ENCODE measurements around the gene MSX1. TPM values are rescaled to one million over a fixed set of nuclear protein-coding genes. Genes with fewer than 3 reads are reported as not detected.

MSX1 gene
- total RNA-seq, 4 donors from 2014 or later: 1.2 to 4.4 (median 2.5) TPM

DNA sequence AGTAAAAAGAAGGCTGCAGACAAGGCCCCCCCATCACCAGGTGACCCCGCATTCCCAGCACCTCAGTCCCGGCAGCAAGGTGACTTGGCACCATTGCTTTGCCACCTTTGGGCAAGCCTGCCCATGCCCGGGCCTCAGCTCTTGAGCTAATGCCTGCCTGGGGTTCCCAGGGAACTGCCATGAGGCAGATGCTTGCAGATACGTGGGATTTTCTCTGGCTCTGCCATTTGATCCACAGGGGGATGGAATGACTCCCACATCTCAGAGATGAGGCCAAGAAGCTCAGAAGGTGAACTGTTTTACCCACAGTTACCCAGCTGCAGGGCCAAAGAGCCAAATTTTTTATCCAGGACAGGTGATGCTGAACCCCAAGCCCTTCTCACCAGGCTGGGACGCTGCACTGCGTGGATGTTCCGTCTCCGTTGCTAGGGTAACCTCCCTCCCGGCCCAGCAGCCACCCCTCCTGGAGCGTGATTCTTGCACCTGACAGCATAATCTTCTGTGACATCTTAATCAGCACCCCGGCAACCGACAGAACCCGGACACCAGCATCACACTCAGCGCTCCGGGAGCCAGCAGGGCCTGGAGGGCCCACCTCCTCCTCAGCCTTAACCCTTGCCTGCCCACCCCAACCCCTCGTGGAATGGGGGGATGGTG is 15.7 kb upstream of the MSX1 start:
- in situ Hi-C loops (cut with MboI; ENCODE audit: low sequenced_read_pairs in 4 of 4): no loop called here
- no peak for TF ChIP-seq POLR2A (IDR thresholded peaks at IDR 0.05)
- TF ChIP-seq, protein P1, sequence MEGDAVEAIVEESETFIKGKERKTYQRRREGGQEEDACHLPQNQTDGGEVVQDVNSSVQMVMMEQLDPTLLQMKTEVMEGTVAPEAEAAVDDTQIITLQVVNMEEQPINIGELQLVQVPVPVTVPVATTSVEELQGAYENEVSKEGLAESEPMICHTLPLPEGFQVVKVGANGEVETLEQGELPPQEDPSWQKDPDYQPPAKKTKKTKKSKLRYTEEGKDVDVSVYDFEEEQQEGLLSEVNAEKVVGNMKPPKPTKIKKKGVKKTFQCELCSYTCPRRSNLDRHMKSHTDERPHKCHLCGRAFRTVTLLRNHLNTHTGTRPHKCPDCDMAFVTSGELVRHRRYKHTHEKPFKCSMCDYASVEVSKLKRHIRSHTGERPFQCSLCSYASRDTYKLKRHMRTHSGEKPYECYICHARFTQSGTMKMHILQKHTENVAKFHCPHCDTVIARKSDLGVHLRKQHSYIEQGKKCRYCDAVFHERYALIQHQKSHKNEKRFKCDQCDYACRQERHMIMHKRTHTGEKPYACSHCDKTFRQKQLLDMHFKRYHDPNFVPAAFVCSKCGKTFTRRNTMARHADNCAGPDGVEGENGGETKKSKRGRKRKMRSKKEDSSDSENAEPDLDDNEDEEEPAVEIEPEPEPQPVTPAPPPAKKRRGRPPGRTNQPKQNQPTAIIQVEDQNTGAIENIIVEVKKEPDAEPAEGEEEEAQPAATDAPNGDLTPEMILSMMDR (IDR thresholded peaks at IDR 0.05 in 4 of 5, conservative IDR thresholded peaks at IDR 0.05 in 1 of 5): no peak
- DNase-seq (no peak), ATAC-seq (no peak)
- Histone ChIP-seq H3K4me1 (no peaks in the 10 kb centered on the region), H3K4me3 (no peak overlapping the region), H3K36me3 (no peaks in the 10 kb centered on the region), H3K9me3 (no peaks in the 10 kb centered on the region), H3K27ac (no peak overlapping the region), H3K27me3 (peaks cover 8 to 22% (median 13%) of the 10 kb centered on the region in 3 donors)
- intact Hi-C loops (cut with DNase I; ENCODE audit: low total_unique reads): no loop called here

DNA sequence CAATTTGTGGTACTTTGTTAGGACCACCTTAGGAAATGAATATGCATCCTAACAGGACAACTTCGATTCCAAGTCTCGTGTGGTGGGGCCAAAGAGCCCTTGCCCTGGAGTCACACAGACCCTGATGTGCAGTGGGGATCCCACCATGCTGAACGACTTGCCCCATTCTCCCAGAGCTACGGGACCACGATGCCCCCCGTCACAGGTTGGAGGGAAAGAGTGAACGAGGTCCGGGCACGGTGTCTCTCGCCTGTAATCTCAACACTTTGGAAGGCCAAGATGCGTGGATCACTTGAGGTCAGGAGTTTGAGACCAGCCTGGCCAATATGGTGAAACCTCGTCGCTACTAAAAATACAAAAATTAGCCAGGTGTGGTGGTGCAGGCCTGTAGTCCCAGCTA is 14.4 kb upstream of the MSX1 start:
- Histone ChIP-seq H3K27ac (no peak overlapping the region), H3K4me3 (no peak overlapping the region), H3K9me3 (no peaks in the 10 kb centered on the region), H3K36me3 (no peaks in the 10 kb centered on the region), H3K4me1 (no peaks in the 10 kb centered on the region), H3K27me3 (peaks cover 8 to 28% (median 23%) of the 10 kb centered on the region in 3 donors)
- no peak for ATAC-seq
- in situ Hi-C loops (cut with MboI; ENCODE audit: low sequenced_read_pairs in 4 of 4) (no loop called here), intact Hi-C loops (cut with DNase I; ENCODE audit: low total_unique reads) (no loop called here)
- DNase-seq: no peak
- TF ChIP-seq POLR2A (IDR thresholded peaks at IDR 0.05): no peak
- TF ChIP-seq, protein P1 (IDR thresholded peaks at IDR 0.05 in 4 of 5, conservative IDR thresholded peaks at IDR 0.05 in 1 of 5): no peak

DNA sequence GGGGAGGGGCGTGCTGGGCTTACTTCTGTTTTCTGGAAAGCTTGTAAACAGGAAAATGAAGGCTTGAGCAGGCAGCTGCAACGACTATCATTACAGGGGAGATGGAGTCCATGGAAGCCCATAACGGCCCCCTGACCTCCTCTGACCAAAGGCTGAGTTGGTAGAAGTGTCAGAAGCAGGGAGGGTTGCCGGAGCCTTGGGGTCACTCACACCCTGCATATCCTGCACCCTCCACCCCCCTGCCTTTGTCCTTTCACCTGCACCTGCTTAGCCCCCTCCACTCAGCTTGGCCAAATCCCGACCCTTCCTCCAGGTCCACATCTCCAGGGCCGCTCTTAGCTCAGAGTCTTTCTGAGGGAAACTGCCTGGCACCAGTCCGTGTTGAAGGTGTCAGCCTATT is 12.5 kb upstream of the MSX1 start:
- H3K27me3 ChIP-seq: peaks cover 23 to 43% (median 30%) of the 10 kb centered on the region in 3 donors
- no peaks in the 10 kb centered on the region for H3K36me3 ChIP-seq
- no peaks in the 10 kb centered on the region for H3K4me1 ChIP-seq
- H3K27ac ChIP-seq: no peak overlapping the region
- H3K4me3 ChIP-seq: no peak overlapping the region
- DNase-seq (no peak), ATAC-seq (no peak)
- H3K9me3 ChIP-seq: no peaks in the 10 kb centered on the region
- in situ Hi-C loops (cut with MboI; ENCODE audit: low sequenced_read_pairs in 4 of 4): no loop called here
- TF ChIP-seq POLR2A (IDR thresholded peaks at IDR 0.05): no peak
- TF ChIP-seq, protein P1 (IDR thresholded peaks at IDR 0.05 in 4 of 5, conservative IDR thresholded peaks at IDR 0.05 in 1 of 5): no peak
- intact Hi-C loops (cut with DNase I; ENCODE audit: low total_unique reads): no loop called here

DNA sequence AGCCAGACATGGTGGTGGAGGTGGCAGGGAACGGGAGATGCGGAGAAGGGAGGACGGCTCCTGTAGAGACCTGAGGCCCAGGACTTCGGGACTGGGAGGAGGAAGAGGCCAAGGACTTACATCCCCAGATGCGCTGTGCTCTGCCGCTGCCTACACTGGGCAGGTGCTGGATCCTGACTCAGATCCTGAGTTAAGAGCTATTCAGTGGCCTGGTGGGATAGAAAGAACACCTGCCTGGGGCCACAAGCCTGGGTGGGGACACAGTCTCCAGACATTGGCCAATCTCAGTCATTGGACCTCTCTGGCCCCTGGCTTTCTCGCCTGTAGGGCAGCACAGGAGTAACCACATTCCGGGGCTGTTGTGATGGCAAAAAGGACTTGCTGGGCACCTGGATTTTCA is 10.9 kb upstream of the MSX1 start:
- no peaks in the 10 kb centered on the region for H3K9me3 ChIP-seq
- peaks cover 0 to 11% of the 10 kb centered on the region in 2 donors for H3K4me1 ChIP-seq
- TF ChIP-seq POLR2A (IDR thresholded peaks at IDR 0.05): no peak
- TF ChIP-seq, protein P1 (IDR thresholded peaks at IDR 0.05 in 4 of 5, conservative IDR thresholded peaks at IDR 0.05 in 1 of 5): no peak
- H3K36me3 ChIP-seq: no peaks in the 10 kb centered on the region
- H3K27me3 ChIP-seq: peaks cover 38 to 52% (median 42%) of the 10 kb centered on the region in 3 donors
- in situ Hi-C loops (cut with MboI; ENCODE audit: low sequenced_read_pairs in 4 of 4): no loop called here
- H3K4me3 ChIP-seq: no peak overlapping the region
- intact Hi-C loops (cut with DNase I; ENCODE audit: low total_unique reads): no loop called here
- DNase-seq: no peak
- H3K27ac ChIP-seq: no peak overlapping the region
- ATAC-seq: no peak

DNA sequence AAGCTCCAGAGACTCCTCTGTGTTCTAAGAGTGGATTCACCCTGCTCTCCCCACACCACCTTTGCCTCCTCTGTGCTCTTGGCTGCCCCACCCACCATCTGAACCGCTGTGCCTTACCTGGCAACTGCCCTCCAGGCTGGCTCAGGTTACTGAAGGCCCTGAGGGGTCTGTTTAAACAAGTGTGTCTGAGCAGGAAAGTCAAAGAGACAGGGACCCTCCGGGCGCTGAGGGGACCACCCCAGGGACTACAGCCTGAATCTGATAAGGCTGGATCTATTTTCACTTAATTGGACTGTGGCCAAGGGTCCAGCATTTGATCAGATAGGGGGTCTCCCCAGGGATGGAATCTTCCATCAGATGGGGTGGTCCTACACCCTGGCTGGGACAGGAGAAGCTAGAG is 10.4 kb upstream of the MSX1 start:
- intact Hi-C loops (cut with DNase I; ENCODE audit: low total_unique reads): no loop called here
- Histone ChIP-seq H3K36me3 (no peaks in the 10 kb centered on the region), H3K4me1 (peaks cover 0 to 13% of the 10 kb centered on the region in 2 donors), H3K9me3 (no peaks in the 10 kb centered on the region), H3K27me3 (peaks cover 44 to 56% (median 48%) of the 10 kb centered on the region in 3 donors), H3K4me3 (no peak overlapping the region), H3K27ac (no peak overlapping the region)
- DNase-seq (no peak), ATAC-seq (no peak)
- no peak for TF ChIP-seq POLR2A (IDR thresholded peaks at IDR 0.05)
- TF ChIP-seq, protein P1 (IDR thresholded peaks at IDR 0.05 in 4 of 5, conservative IDR thresholded peaks at IDR 0.05 in 1 of 5): no peak
- in situ Hi-C loops (cut with MboI; ENCODE audit: low sequenced_read_pairs in 4 of 4): no loop called here
